Stimulated activated CD8-positive, alpha-beta memory T cell treated with anti-CD3 and anti-CD28 coated beads, Interleukin-15, amount 100 ng/mL, for 4 hours (primary cell): ENCODE results near the gene DAAM1.

Source experiments
- DNase-seq, 2 donors: peaks; one replicate each; pipeline ENCODE4 v3.0.0-alpha.2; 2020; ENCODE audit warnings: low read depth in 2 of 2

DAAM1 gene

DNA sequence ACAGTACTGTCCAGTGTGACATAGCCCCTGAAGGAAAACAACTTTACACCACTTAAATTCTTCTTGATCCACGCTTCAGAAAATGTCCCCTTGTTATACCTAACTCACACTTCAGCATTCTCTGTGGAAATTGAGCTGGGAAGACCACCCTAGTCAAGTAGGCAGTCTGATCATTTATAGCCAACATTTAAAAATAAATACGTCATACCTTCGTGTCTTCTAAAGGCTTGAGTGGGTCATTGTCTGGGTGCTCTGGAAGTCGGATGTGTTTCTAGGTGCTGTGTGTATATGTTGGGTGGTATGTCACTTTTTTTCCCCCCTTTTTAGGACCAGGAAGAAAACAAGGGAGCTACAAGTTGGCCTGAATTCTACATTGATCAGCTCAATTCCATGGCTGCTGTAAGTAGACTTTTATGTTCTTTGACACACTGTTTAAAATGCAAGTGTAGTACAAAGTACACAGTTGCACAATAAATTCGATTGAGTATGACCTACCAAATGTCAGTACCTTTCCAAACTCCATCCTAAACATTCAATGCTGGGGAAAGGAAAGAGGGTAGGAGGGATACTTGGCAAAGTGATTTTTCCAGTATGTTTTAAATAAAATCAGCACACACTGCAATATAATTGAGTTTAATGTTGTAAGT, 126.6 kb downstream of the DAAM1 start:
- DNase-seq, result no peak

DNA sequence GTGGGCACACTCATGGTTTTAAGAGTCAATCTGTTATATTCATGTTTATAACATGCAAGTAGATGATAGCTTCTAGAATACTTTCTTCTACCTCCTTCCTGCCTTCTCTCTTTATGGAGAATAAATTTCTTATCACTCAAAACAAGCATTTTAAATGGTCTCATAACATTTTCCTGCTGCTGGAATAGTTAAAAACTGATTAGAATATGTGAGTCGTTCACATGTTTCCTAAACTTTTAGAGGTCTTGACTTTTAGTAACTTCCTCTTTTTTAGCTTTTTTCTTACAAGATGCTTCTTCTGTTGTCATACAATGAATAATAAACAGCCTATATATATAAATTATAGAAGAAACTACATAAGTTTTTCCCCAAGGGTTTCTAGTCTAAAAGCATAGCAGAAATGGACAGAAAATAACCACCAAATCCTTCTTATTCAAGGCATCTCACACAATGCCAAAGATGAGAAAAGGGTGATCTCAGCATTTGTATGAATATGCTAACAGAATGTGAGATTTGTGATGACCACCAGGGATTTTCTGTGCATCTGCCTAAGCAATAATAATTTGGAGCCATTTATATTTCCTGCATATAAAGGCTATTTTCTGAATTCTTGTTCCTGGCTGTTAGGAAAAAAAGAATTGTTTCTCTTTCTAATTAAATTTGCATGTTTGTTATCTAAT, 127.8 kb downstream of the DAAM1 start:
- DNase-seq, result no peak

DNA sequence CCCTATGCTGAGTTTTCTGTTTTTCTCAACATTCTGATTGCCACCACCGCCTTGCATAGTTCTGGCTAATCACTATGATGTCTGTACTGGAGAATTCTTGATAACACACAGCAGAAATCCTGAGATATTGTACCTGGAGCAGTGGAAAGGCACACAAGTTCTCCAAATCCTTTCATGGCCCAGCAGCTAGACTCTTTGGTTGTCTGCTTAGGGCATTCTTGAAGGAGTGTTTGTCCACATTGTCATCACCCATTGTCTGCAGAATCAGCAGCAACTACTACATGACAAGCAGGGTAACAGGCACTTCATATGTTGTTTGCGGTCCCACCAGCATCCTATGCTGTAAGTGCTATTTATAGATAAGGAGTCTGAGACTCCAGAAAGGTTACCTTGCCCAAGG, 128.9 kb downstream of the DAAM1 start:
- DNase-seq, result no peak

DNA sequence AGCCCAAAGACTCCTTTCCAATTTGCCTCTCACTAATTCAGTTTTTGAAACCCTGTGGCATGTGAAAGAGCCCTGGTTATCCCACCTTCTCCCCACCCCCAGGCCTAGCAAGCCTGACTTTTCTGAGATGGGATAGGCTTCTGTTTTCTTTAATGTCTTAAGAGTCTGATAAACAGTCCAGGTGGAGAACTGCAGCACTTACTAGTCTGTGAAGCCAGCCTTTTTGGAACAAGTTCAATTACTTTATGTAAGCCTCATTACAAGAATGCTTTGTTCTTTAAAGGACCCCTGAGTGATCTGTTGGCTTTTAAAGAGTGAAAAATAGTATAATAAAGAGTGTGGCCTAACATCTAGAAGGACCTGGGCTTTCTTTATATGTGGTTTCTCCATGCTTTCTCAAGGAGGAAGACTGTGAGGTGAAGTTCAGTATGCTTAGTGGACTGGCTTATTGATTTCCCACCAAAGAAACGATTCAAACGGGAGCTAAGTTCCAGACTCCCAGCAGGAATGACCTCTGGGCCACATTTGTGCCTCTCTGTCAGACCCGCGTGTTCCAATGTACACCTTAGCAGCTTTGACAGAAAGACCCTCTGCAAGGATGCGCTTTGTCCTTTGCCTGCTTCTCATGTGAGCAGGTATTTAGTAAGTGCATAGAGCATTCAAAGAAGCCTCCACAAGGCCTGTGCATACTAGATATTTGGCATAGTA, 129.5 kb downstream of the DAAM1 start:
- DNase-seq, result no peak

DNA sequence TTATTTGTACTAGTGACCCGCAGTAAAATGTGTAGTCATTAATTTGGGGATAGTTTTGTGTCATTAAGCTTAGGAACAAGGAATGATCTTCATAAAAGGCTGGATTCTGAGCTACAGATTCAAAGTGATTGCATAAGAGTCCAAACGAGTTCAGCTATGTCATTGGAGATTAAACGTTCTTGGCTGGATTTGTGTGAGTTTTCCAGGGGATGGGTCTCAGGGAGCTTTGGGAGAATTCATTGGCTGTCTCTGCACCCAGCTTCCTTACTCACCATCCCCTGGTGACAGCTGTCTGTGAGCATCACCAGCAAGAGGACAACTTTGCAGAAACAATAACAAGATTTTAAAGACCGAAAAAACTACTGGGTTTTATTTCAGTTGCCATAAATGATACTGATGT, 130.4 kb downstream of the DAAM1 start:
- no peak for DNase-seq

DNA sequence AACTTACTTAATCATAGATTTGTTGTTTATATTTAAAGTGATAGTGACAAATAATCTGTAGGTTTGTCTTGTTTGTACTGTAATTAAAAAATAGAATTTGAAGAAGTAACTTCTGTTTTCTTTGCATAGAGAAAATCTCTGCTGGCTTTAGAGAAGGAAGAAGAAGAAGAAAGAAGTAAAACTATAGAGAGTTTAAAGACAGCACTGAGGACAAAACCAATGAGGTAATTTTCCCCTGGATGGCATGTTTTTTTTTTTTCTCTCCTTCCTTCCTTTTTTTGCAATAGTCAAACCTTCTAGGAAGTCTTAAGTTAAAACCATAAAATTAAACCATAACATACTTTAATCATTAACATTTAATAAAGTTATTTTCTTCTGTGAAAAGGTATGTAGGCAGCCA, 131.9 kb downstream of the DAAM1 start:
- no peak for DNase-seq

DNA sequence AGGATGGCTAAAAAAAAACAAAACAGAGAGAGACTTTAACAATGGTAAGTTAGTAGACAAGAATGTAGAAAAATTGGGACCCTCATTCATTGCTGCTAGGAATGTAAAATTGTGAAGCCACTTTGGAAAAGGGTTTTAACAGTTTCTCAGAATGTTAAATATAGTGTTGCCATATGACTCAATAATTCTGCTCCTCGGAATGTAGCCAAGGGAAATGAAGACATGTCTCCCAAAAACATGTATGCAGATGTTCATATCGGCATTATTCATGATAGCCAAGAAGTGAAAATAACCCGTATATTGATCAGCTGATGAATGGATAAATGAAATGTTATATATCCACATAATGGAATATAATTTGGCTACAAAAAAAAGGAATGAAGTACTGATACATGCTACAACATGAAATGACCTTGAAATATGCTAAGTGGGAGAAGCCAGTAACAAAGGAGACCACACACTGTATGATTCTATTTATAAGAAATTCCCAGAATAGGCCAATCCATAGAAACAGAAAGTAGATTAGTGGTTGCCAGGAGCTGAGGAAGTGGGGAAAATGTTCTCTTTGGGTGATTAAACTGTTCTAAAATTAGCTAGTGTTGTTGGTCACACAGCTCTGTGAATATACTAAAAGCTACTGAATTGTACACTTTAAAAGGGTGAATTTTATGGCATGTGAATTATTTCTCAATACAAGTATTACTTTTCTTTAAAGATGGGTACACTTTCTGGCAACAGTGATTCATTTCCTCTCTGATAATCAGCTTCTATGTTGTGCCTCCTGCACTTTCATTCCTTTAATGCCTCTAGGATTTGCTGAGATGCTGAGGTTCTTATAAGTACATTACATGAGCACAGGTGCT, 132.5 kb downstream of the DAAM1 start:
- DNase-seq, result no peak

DNA sequence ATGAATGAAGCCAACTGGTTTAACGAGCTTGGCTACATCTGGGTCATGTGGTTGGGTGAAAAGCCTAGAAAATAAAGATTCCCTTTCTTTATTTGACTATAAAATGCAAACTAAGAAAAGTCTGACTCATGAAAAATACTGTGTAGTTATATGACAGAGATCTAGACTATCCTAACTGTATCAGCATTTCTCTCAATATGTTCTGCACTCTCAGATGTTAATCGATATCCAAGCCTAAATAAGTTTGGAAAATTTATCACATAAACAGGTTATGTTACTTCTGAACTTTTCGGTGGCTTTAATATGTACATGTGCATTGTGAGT, 133.1 kb downstream of the DAAM1 start:
- DNase-seq, result no peak

DNA sequence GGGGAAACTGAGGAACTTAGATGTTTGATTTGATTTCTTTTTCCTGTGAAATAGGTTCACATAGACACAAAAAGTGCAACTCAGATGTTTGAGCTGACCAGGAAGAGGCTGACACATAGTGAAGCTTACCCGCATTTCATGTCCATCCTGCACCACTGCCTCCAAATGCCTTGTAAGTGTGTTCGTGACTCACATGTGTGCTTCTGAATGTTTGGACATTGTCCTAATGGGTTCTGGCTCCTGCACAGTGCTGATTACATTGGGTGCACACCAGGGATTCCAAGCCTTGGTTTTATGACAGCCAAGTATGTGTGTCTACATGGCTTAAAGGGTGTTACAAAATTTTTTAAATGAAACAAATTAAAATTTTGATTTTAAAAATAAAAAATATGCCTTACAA, 137.4 kb downstream of the DAAM1 start:
- DNase-seq, result no peak

DNA sequence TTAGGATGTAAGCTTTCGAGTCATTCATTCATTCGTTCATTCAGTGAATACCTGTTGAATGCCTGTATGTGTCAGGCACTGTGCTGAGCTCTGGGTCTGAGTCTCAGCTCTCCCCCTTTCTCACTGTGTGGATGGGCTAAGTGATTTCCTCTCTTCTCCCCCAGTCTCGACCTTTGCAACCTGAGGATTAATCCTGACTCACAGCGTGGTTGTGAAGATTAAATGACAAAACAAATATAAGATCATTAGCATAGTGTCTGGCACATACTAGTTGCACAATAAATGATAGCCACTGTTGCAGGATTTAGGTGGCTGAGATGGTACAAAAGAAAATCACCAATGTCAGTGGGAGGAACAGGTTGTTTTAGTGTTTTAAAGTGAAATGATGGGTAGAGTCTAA, 140.0 kb downstream of the DAAM1 start:
- DNase-seq, result no peak

DNA sequence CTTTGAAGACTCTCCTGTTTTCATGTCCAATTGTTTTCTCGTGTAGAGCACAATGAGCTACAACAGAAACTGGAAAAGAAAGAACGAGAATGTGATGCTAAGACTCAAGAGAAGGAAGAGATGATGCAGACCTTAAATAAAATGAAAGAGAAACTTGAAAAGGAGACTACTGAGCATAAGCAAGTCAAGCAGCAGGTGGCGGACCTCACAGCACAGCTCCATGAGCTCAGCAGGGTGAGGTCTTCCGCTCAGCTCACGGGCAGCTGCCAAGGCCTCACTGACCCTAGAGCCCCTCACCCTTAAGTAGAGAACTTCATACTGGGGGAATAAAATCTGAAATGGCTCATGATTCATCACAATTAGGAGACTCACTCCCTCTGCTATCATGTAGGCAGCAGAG, 142.0 kb downstream of the DAAM1 start:
- DNase-seq, result no peak

DNA sequence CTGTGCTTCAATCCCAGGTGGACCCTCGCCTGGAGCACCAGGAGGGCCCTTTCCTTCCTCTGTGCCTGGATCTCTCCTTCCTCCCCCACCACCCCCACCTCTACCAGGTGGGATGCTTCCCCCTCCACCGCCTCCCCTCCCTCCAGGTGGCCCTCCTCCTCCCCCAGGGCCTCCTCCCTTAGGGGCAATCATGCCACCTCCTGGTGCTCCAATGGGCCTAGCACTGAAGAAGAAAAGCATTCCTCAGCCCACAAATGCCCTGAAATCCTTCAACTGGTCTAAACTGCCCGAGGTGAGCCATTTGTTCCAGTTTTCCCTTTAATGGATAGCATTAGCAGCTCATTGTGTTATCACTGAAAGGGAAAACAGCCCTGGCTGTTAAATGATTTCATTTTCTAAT, 142.8 kb downstream of the DAAM1 start:
- DNase-seq, result no peak

DNA sequence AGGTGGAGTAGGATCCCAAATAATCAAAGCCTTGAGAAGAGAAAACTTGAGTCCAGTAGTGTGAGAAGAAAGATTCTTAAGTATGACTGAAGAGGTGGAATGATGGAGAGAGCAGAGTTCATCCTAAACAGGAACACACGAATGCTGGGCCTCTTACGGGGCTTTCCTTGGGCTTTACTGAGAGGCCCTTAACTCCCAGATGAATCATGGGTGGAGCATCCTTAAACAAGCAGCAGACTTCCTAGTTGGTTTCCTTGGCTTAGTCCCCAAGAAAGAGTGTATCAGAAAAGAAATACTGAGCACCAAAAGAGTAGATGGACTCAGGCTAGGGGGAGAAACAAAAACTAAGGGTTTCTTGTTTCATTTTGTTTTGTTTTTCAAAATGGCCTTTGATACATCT, 144.3 kb downstream of the DAAM1 start:
- no peak for DNase-seq

DNA sequence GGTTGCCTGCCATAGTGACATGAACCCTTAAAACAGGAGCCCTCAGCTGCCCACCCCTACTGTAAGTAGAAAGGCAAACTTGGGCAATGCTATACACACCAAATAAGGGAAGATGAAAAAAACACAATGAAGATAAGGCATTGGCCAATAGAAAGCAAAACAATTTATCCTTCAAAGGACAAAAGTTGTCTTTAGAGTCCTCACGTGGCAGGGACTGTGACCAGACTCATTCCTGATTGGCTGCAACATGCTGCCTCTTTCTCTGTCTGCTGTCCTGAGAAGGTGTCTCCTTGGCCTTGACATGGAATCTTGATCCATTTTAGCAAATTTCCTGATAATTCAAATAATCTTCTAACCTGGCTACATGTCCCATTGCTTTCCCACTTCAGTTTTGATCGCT, 144.8 kb downstream of the DAAM1 start:
- DNase-seq, result no peak

DNA sequence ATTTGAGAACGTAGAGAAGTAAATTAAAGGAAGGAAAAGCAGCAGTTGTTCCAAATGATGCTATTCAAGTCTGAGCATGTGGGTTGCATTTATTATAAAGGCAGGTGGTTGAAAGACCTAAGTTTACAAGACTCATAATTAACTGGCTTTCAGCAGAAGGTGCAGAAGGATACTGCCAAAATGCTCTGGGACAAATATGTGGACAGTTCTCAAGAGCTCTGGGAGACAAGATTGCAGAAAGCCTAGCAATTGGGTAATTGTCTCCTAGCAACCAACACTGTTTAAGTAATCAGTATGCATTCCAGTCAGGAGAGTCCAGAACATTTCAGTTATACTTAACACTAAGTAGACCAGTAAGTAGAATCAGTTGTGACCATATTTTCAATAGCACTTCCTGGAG, 145.2 kb downstream of the DAAM1 start:
- no peak for DNase-seq

DNA sequence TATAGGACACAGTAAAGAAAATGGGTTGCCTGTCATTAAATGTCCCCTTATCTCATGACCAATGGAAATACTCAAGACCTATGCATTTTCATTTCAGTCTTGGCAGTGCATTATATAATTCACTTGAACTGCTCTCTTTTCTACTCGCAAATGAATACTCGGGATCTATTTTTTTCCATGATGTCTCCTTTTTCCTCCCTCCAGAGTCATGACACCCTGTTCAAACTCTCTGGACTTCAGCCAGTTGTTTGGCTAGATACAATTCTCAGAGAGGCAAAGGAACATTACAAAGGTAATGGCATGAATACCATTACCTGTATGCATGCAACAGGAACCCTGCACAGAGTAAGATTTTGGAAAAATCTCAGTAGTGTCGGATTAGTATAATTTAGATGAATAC, 145.8 kb downstream of the DAAM1 start:
- no peak for DNase-seq

DNA sequence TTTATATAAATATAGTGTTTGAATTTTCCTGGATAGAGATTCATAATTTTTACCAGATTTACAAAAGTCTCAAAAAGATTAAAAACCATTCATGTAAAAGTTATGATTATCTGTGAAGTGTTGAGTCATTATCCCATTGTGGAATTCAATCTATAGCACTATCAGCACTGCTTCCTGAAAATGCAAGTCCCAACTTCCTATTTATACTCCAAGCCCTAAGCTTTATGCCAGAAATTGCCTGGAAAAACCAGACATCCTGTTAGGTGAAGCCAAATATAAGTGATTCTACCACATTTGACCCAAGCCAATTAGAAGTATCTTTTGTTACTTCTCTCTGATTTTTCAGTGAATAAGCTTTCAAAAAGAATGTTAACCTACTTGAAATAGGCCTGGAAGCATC, 147.6 kb downstream of the DAAM1 start:
- DNase-seq, result no peak

DNA sequence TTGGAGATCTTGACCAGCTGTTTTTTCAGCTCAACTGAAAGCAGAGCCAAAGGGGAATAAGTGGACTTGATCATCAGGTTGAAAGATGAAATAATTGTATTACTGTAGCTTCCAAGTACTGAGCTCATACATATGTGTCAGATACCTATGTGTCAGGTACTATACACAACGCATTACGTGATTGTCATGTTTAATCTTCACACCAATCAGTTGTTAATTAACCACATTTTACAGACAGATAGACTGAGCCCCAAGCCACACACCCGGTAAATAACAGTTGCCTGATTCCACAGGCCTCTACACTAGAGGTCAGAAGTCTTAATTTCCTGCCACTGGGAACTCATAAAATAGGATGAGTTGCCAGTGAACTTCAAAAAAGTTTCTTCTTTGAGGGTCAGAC, 148.2 kb downstream of the DAAM1 start:
- DNase-seq, result no peak

DNA sequence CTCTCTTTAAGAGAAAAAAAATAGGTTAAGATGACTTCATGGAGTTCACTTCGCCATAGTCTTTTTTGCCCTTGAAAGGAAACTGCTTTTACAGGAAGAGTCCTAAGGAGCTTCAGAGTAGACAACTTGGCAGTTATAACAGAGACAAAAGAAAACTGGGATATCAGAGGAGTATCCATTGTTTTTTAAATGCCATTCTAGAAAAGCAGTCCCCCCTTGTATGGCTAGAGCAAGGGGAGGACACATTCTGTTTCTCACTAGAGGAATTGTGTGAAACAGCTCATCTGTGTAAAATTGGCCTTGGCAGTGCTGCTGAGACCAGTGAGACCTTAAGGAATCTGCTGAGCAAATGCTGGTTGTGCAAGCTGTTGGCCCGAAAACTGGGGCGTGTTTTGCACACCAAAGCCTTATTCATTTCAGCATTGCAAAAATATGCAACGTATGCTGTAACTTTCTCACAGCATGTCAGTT, 148.7 kb downstream of the DAAM1 start:
- no peak for DNase-seq

DNA sequence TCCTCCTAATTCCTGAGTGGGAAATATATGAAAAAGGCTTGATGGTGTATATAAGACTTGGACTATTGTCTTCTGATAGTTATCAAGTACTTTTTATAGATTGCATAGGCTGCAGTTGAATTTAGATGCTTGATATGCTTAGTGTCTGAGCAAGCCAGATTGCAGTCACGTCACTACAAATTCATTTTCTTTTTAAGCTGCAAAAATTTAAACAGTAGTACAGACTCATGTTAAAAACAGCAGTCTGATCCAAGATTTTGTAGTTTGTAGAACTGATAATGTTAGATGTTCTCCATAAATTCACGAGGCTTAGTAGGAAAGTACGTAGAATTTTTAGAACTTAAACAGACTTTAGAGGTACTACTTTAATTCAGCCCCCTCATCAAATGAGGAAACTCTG, 150.3 kb downstream of the DAAM1 start:
- DNase-seq, result no peak

DNA sequence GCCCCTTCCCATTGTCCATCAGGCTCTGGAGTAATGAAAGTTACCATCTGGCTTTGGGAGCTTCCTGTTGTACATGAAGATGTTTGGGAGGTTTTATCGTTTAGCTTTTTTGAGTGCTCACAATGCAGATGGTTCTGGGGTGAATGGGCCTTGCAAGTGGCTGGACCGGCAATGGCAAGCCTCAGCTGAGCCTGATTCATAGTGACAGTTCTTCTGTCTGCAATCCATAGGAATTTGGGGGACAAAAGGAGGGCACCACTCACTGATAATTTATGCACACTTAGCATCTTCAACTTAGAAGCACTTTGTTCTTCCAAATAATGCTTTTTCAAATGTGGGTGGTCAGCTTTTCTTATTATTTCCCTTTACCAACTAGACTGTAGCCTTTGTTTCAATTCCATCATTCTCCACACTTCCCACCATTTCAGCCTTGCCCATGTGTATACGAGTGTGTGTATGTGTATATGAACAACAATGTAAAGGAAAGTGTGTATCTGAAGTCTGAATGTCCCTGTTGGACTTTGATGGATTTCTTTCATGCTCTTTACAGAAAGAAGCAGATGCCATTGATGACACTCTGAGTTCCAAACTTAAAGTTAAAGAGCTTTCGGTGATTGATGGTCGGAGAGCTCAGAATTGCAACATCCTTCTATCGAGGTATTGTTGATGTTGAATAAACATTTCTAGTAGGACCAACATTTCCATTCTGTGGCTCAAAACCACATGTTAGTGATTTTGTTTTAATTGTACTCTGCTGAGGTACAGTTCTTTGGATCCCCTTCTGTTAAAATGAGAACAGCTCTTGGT, 151.3 kb downstream of the DAAM1 start:
- no peak for DNase-seq
